OCI-M1 (cell line): ENCODE measurements around the gene MAST1.
"Not testable (repeated sequence)": the region's sequence is repeated elsewhere in the genome, so short reads cannot be mapped to it uniquely, and the experiment has no call there.

Experiments
- DNase-seq: peaks from one replicate; lab custom pipeline; 2025; lab: John Stamatoyannopoulos, UW

MAST1 gene

DNA sequence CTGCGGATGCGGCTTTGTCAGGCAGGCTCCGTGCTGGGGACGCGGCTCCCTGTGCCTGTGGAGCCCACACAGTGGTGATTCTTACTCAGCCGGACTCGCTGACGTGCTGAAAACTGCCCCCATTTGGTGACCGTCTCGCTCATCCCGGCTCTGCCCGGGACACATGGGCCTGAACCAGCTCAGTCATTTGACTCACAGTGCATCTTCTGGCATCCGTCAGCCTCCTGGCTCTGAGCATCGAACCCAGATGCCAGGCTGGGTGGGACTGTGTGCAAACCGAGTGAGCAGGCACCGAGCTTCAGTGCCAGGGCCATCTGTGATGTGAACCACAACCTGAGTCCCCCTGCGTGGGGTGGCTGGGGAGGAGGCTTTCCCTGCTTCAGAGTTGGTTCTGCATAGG lies 58.1 kb downstream of the MAST1 start:
- DNase-seq: no peak

DNA sequence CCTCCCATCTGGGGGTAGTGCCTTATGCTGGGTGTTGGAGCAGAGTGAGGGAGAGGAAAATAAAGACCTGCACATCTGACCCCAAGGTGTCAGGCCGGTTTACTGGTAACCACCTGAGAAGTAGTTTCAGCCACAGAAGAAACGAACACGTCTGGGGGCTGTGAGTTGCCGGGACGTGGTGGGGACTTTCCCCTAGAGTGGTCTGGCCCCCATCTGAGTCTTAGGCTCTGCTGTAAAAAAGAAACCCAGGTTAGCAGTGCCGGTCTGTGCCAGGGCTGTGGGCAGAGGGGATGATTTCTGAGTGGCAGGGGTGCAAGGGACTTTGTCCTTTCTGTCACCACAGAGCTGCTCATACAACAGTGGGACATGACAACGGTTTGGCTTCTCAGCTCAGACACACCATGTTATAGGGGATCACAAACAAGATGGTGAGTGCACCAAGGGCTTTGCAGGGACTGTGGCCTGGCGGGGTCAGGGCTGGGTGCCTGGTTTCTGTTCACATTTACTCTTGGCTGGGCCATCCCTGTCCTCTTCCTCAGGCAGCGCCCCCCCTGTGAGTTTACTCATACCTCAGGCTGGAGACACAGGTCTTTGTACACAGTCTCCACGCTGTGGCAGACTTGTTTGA lies 61.7 kb downstream of the MAST1 start:
- no peak for DNase-seq

DNA sequence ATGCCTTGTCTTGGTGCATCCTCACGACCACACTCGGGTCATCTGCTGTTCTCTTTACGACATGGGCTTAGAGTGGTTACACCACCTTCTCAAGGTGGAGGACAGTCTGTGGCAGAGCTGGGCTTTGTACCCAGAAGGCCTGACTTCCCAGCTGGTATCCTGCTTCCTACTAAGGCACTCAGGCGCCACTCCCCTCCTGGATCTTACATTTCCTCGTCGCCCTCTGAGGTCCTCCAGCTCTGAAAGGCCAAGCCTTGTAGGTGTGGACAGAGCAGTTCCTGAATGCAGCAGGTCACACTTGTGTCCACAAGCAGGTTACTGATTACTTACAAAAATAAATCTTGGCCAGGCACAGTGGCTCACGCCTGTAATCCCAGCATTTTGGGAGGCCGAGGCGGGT lies 68.9 kb downstream of the MAST1 start:
- no peak for DNase-seq

DNA sequence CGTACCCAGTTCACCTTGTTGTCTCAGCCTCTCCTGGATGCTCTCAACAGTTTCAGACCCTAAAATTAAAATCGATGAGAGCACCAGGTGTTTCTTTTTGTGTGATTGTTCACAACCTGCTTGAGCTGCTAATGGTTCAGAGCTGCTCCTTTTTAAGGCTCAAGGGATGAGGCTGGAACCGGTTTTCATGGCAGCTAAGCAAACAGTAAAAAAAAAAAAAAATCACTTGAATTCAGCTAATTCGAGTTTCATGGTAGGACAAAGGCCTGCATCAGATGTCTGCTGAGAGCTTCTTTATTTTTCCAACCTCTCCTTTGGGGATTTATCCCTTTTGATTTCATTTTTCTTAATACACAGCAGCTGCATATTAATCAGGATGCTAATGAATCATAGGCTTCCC lies 74.3 kb downstream of the MAST1 start:
- no peak for DNase-seq

DNA sequence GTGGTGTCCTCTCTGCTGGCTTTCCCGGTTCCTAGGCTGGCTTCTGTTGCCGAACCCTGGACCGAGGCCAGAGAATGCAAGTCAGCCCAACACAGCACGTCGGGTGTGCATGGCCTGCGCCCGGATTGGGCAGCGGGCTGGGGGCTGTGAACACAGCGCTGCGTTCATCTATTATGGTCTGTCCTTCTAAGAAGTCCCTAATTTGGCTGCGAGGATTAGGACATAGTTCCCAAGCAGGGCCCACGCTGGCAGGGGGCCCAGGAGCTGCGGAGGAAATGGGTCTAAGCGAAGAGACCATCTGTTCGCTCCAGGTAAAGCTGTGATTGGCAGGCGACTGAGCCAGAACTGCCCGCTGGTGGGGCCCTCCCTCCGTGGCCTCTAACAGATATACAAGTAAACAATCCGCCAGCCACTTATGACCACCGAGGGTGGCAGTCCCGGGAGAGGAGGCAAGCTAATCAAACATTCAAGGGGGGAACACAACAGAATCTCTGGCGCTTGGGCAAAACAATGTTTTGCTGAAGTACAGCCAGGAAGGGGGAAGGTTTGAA lies 74.8 kb downstream of the MAST1 start:
- no peak for DNase-seq

DNA sequence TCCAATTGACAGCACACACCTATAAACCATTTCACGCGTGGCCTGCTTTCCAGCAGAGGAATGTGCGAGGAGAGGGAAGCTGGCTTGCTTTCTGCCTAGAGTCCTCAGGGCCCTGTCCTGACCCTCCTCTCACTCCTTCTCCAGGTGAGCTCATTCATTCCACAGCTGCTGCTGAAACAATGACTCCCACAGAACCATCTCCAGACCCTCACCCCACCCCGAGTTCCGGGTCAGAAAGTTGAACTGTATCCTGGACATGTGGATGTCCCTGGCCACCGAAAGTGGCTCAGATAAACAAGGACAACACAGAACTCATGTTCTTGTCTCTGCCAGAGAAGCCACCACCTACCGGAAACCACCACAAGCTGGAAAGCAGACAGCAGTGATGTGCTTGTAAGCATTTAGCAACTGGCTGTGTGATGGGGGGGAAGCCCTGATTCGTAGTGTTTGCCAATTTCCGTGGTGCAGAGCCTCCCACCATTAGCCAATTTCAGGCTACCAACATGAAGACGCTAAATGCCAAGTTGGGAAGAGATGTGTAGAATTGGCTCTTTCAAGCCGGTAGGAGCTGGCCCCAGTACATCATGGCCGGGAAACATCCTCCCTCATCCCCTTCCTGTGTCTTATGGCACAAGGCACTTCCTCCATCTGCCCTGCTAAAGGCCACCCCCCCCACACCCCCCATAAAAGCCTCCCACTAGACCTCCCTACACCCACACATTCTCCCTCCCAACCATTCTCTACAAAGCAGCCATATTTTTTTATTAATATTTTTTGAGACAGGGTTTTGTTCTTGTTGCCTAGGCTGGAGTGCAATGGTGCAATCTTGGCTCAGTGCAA lies 75.8 kb downstream of the MAST1 start:
- DNase-seq: no peak

DNA sequence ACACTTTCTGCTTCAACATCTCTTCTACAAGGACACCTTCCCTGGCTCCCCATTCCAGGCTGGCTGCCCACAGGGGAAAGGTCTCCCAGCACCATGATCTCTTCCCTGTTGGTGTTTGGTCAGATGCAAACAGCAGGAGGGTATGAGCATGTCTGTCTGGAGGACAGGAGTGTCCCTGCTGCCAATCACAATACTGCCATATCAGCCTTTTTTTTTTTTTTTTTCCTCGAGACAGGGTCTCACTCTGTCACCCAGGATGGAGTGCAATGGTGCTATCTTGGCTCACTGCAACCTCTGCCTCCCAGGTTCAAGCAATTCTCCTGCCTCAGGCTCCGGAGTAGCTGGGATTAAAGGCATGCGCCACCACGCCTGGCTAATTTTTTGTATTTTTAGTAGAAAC lies 77.5 kb downstream of the MAST1 start:
- not testable (repeated sequence) for DNase-seq

DNA sequence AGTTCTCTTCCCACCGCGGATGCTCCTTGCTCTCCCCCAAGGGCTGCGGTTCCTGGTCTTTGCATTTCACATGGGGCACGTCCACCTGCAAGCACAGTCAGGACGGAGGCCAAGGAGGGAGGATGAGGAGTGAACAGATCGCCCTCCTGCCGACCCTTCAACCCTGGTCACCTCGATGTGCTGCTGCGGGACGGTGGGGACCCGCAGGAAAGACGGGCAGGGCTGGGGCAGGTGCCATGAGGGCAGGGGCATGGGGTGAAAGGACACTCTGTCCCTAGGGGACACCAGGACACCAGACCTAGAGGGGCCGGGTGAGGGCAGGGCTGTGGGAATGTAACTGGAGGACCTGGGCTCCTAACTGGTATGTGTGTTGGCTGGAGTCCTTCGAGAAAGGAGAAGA lies 79.9 kb downstream of the MAST1 start:
- no peak for DNase-seq

DNA sequence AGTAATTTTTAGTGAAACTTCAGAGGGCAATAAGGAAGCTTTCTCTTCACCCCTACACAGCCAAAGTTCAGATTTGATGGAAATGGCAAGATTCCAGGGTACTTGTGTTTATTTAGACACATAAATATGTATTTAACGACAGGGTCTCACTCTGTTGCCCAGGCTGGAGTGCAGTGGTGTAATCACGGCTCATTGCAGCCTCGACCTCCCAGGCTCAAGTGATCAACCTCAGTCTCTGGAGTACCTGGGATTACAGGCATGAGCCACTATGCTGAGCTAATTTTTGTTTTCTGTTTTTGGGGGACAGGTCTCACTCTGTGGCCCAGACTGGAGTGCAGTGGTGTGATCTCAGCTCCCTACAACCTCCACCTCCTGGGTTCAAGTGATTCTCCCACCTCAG lies 82.7 kb downstream of the MAST1 start:
- DNase-seq: no peak

DNA sequence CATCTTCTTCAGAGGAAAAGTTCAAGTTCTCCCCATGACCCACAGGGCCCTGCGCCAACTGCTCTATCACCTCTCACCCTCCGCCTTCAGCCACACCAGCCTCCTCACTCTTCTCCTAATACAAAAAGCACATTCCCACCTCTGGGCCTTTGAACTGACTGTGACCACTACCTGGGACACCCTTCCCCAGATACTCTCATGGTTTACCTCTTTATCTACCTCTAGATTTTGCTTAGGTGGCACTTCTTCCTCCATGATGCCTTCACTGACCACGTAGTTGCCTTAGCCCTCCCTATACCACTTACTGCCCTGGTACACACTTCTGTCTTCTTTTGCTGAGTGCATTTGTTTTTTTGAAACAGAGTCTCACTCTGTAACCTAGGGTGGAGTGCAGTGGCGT lies 84.6 kb downstream of the MAST1 start:
- DNase-seq: no peak
